GM18502 (cell line): ENCODE measurements around the gene C2orf42.
"Not testable (repeated sequence)": the region's sequence is repeated elsewhere in the genome, so short reads cannot be mapped to it uniquely, and the experiment has no call there.

Experiments used
- ATAC-seq: cut with Tn5 transposase; IDR thresholded peaks from one replicate; pipeline ENCODE4 v1.9.1; 2021; ENCODE audit warnings: mild to moderate bottlenecking; ENCODE audit not compliant: unreplicated experiment, poor library complexity

The C2orf42 gene

GRCh38 chr2:70111752-70112591 is 78.8 kb downstream of the C2orf42 start:
- ATAC-seq = no peak

- ATAC-seq = not testable (repeated sequence)
Observed at GRCh38 chr2:70110397-70110796, 80.4 kb downstream of the C2orf42 start.

GRCh38 chr2:70106138-70106537 is 84.7 kb downstream of the C2orf42 start:
- ATAC-seq = not testable (repeated sequence)

GRCh38 chr2:70104231-70105111 is 86.3 kb downstream of the C2orf42 start:
- ATAC-seq = no peak

- no peak for ATAC-seq
Observed at GRCh38 chr2:70103531-70104061, 87.2 kb downstream of the C2orf42 start.

- not testable (repeated sequence) for ATAC-seq
Observed at GRCh38 chr2:70102323-70102905, 88.4 kb downstream of the C2orf42 start.

GRCh38 chr2:70101686-70102085 is 89.1 kb downstream of the C2orf42 start:
- ATAC-seq = not testable (repeated sequence)

GRCh38 chr2:70101174-70101573 is 89.6 kb downstream of the C2orf42 start:
- ATAC-seq = no peak
